GM23338 (cell line): ENCODE data around the gene COA1. TPM values are rescaled to one million over a fixed set of nuclear protein-coding genes. Genes with fewer than 3 reads are reported as not detected.

ENCODE experiments used
- ATAC-seq: fragments of 200-7000 bp; cut with Tn5 transposase; 3 replicates; pipeline ENCODE4 v1.9.1; 2020
- DNase-seq: peaks from one replicate; pipeline ENCODE4 v3.0.0-alpha.2; 2015; ENCODE audit warnings: low spot score
- H2AFZ ChIP-seq: fragments of 200-600 bp; sonication (generic); 2 replicates; pipeline ENCODE4 v1.8.0; 2016; ENCODE audit warnings: antibody characterized with exemption, mild to moderate bottlenecking, moderate library complexity
- H3F3A ChIP-seq: fragments of 200-600 bp; sonication (generic); replicated peaks from 2 replicates; pipeline ENCODE4 v1.8.0; 2017; ENCODE audit warnings: antibody characterized with exemption, mixed run types, low read depth
- H3K27ac ChIP-seq: fragments of 200-600 bp; sonication (generic); 2 replicates; pipeline ENCODE4 v1.6.1; 2016; ENCODE audit warnings: low read depth
- H3K27me3 ChIP-seq: fragments of 200-600 bp; sonication (generic); 2 replicates; pipeline ENCODE4 v1.8.0; 2016; ENCODE audit warnings: mild to moderate bottlenecking, mixed run types, moderate library complexity; ENCODE audit not compliant: insufficient read depth
- H3K36me3 ChIP-seq: fragments of 200-600 bp; sonication (generic); 2 replicates; pipeline ENCODE4 v1.8.0; 2016; ENCODE audit warnings: mild to moderate bottlenecking; ENCODE audit not compliant: insufficient read depth
- H3K4me1 ChIP-seq: fragments of 200-600 bp; sonication (generic); 2 replicates; pipeline ENCODE4 v1.8.0; 2016; ENCODE audit warnings: mild to moderate bottlenecking, moderate library complexity; ENCODE audit not compliant: insufficient read depth
- H3K4me2 ChIP-seq: fragments of 200-600 bp; sonication (generic); 2 replicates; pipeline ENCODE4 v1.7.1; 2017; ENCODE audit warnings: mixed run types
- H3K4me3 ChIP-seq: fragments of 200-600 bp; sonication (generic); 2 replicates; pipeline ENCODE4 v1.6.1; 2016; ENCODE audit warnings: mixed run types
- H3K79me2 ChIP-seq: fragments of 200-600 bp; sonication (generic); replicated peaks from 2 replicates; pipeline ENCODE4 v1.8.0; 2017; ENCODE audit warnings: mild to moderate bottlenecking; ENCODE audit not compliant: insufficient read depth
- H3K9me2 ChIP-seq: fragments of 200-600 bp; sonication (generic); 2 replicates; pipeline ENCODE4 v1.8.0; 2017; ENCODE audit not compliant: insufficient read depth
- H4K20me1 ChIP-seq: fragments of 200-600 bp; sonication (generic); replicated peaks from 2 replicates; pipeline ENCODE4 v1.8.0; 2017; ENCODE audit warnings: mild to moderate bottlenecking; ENCODE audit not compliant: insufficient read depth
- H3K27ac Mint-ChIP-seq: 2 replicates; pipeline ENCODE4 v1.8.0; 2020; ENCODE audit warnings: inconsistent platforms, mild to moderate bottlenecking, moderate library complexity, mixed read lengths
- H3K27me3 Mint-ChIP-seq: 3 replicates; pipeline ENCODE4 v1.8.0; 2022; ENCODE audit warnings: low read depth, mild to moderate bottlenecking, moderate library complexity, mixed read lengths, inconsistent platforms; ENCODE audit not compliant: insufficient read depth, poor library complexity
- H3K36me3 Mint-ChIP-seq: 3 replicates; pipeline ENCODE4 v1.8.0; 2021; ENCODE audit warnings: low read depth, mild to moderate bottlenecking, inconsistent platforms, moderate library complexity, mixed read lengths
- H3K4me1 Mint-ChIP-seq: 3 replicates; pipeline ENCODE4 v1.8.0; 2020; ENCODE audit warnings: mild to moderate bottlenecking, inconsistent platforms, mixed read lengths
- H3K4me3 Mint-ChIP-seq: 3 replicates; pipeline ENCODE4 v1.8.0; 2021; ENCODE audit warnings: moderate library complexity, mild to moderate bottlenecking, inconsistent platforms, mixed read lengths
- H3K9me3 Mint-ChIP-seq: 3 replicates; pipeline ENCODE4 v1.8.0; 2020; ENCODE audit warnings: moderate library complexity, mild to moderate bottlenecking, inconsistent platforms, mixed read lengths
- CREB1 ChIP-seq: fragments of 250-450 bp; sonication (Bioruptor Pico); IDR thresholded peaks from 2 replicates; pipeline ENCODE4 v1.5.0; 2020; ENCODE audit warnings: low read depth, mild to moderate bottlenecking, moderate library complexity
- ETS1 ChIP-seq: IDR thresholded peaks from 2 replicates; pipeline ENCODE4 v1.6.1; 2016; ENCODE audit warnings: antibody characterized with exemption
- NANOG ChIP-seq: IDR thresholded peaks from 2 replicates; pipeline ENCODE4 v1.6.1; 2016; ENCODE audit warnings: antibody characterized with exemption, borderline replicate concordance
- REST ChIP-seq: IDR thresholded peaks from one replicate; pipeline ENCODE4 v1.6.1; 2018; ENCODE audit warnings: antibody characterized with exemption; ENCODE audit not compliant: unreplicated experiment
- polyA plus RNA-seq: library from polyadenylated mRNA; unstranded; fragments of >200 nt; fragmentation: Nextera tagmentation; extraction: Ambion mirVana; gene quantifications from 2 replicates; pipeline ENCODE4 v1.2.1, GENCODE V29; 2016
- total RNA-seq: library from RNA; depleted of rRNA; stranded (reverse); fragments of >200 nt; shearing (Covaris generic); gene quantifications from 2 replicates; pipeline ENCODE4 v1.2.3, GENCODE V29; 2014
- TF ChIP-seq, protein P1 (sequence below), 2 experiments: fragments of 200-600 bp in 1 of 2; sonication (generic) in 1 of 2; conservative IDR thresholded peaks; 2 replicates each; pipeline versions ENCODE4 v1.5.1 to v1.6.1; 2016 to 2017; ENCODE audit warnings: antibody characterized with exemption in 2 of 2, low read depth in 2 of 2, mild to moderate bottlenecking in 2 of 2, moderate library complexity in 1 of 2

The COA1 gene
- total and polyA plus RNA-seq, 2 experiments from 2014 or later, result 156 to 158 TPM

DNA sequence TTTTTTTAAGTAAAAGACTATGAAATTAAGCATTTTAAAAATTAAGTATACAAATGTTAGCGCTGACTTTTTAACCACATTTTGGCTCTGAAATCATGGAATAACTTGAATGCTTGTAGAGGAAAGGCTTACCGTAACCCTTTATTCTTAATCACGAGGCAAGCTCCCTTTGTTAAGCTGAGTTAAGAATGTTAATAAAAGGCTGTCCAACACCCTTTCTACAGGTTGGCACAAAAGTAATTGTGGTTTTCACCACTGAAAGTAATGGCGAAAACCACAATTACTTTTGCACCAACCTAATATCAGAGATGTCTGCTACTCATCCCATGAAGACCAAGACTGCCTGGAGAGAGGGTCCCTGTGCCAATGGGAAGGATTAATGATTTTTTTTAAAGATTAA, 75.9 kb downstream of the COA1 start (continued):
- no peak for TF ChIP-seq REST
- TF ChIP-seq, protein P1, sequence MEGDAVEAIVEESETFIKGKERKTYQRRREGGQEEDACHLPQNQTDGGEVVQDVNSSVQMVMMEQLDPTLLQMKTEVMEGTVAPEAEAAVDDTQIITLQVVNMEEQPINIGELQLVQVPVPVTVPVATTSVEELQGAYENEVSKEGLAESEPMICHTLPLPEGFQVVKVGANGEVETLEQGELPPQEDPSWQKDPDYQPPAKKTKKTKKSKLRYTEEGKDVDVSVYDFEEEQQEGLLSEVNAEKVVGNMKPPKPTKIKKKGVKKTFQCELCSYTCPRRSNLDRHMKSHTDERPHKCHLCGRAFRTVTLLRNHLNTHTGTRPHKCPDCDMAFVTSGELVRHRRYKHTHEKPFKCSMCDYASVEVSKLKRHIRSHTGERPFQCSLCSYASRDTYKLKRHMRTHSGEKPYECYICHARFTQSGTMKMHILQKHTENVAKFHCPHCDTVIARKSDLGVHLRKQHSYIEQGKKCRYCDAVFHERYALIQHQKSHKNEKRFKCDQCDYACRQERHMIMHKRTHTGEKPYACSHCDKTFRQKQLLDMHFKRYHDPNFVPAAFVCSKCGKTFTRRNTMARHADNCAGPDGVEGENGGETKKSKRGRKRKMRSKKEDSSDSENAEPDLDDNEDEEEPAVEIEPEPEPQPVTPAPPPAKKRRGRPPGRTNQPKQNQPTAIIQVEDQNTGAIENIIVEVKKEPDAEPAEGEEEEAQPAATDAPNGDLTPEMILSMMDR (conservative IDR thresholded peaks at IDR 0.05; ENCODE audit: low read depth in 2 of 2), result no peak
- TF ChIP-seq ETS1, result no peak
- TF ChIP-seq NANOG, result no peak

DNA sequence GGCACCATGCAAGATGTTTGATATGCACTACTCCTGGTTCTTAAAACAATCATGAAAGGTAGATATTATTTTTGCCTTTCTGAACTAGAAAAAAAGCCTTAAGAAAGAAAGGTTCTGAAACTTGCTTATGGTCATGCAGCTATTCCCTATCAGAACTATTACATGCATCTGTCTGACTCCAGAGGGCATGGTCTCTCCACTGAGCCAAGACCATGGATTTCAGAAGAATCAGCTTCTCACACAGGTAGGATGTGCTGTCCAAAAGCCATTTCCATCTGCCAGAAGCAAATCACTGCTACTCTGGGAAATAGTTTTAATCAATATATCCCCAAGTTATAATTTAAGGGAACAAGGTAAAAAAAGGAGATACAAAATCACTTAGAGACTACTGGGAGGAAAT, 77.0 kb downstream of the COA1 start:
- H4K20me1 ChIP-seq, result no peaks in the 10 kb centered on the region; the same call in 1 of the 2 replicates
- H3K27me3 Mint-ChIP-seq, result peaks cover 3% of the 10 kb centered on the region

More for the DNA sequence above, 77.0 kb downstream of the COA1 start:
- Mint-ChIP-seq H3K4me1 (peaks cover 52% of the 10 kb centered on the region), H3K27ac (peak overlapping the region; percentile 36; the same call in 1 of the 2 replicates), H3K36me3 (peaks cover 37% of the 10 kb centered on the region), H3K4me3 (no peak overlapping the region), H3K9me3 (no peaks in the 10 kb centered on the region; the same call in 2 of the 3 replicates)
- H3K4me1 ChIP-seq, result peaks cover 53% of the 10 kb centered on the region
- 0 out of 2 replicates have a peak, but pooled peaks cover 5% of the 10 kb centered on the region for H3F3A ChIP-seq
- H3K27me3 ChIP-seq, result no peaks in the 10 kb centered on the region
- H3K27ac ChIP-seq, result 0 out of 2 replicates have a peak overlapping the region, but pooled peaks have one; percentile 33
- H2AFZ ChIP-seq, result no peak overlapping the region
- DNase-seq, result no peak
- no peak for ATAC-seq
- peaks cover 64% of the 10 kb centered on the region for H3K79me2 ChIP-seq
- no peaks in the 10 kb centered on the region for H3K9me2 ChIP-seq
- H3K36me3 ChIP-seq, result no peaks in the 10 kb centered on the region
- no peak overlapping the region for H3K4me3 ChIP-seq
- no peak overlapping the region for H3K4me2 ChIP-seq
- TF ChIP-seq, protein P1 (conservative IDR thresholded peaks at IDR 0.05; ENCODE audit: low read depth in 2 of 2), result peak in 1 of 2 experiments; percentile 27; a peak in 1 of 4 replicates
- TF ChIP-seq CREB1 (CRISPR knock-in tag), result no peak
